HCT116 (cell line): ENCODE data around the gene SIPA1L3.

ENCODE experiments used
- CEBPB ChIP-seq: IDR thresholded peaks from 2 replicates; pipeline ENCODE4 v1.6.1; 2012; ENCODE audit warnings: low read depth
- CTCF ChIP-seq, 3 experiments: fragments of 200-600 bp in 1 of 3; sonication (generic) in 1 of 3; IDR thresholded peaks in 2 of 3; conservative IDR thresholded peaks in 1 of 3; 2 replicates each; pipeline ENCODE4 v1.5.1; 2012 to 2017; ENCODE audit warnings: low read depth in 2 of 3, low read length in 2 of 3, antibody characterized with exemption in 1 of 3, borderline replicate concordance in 1 of 3, control low read depth in 1 of 3, mild to moderate bottlenecking in 1 of 3, mixed read lengths in 1 of 3, mixed run types in 1 of 3, moderate library complexity in 1 of 3; ENCODE audit not compliant: insufficient read depth in 1 of 3
- EZH2 ChIP-seq: fragments of 200-600 bp; sonication (generic); IDR thresholded peaks from 2 replicates; pipeline ENCODE4 v1.6.1; 2017; ENCODE audit warnings: antibody characterized with exemption, mixed run types
- POLR2A ChIP-seq: IDR thresholded peaks from 2 replicates; pipeline ENCODE4 v1.7.0; 2011; ENCODE audit warnings: borderline replicate concordance; ENCODE audit not compliant: insufficient read depth, insufficient read length; ENCODE audit errors: extremely low read depth
- POLR2AphosphoS5 ChIP-seq: IDR thresholded peaks from 2 replicates; pipeline ENCODE4 v1.6.1; 2011; ENCODE audit warnings: mild to moderate bottlenecking, low read depth, low read length, moderate library complexity
- RAD21 ChIP-seq: IDR thresholded peaks from 2 replicates; pipeline ENCODE4 v1.6.1; 2012; ENCODE audit warnings: low read depth, mild to moderate bottlenecking
- SIN3A ChIP-seq: IDR thresholded peaks from 2 replicates; pipeline ENCODE4 v1.6.1; 2012; ENCODE audit warnings: low read depth
- SP1 ChIP-seq: IDR thresholded peaks from 2 replicates; pipeline ENCODE4 v1.6.1; 2012; ENCODE audit warnings: low read depth
- YY1 ChIP-seq: IDR thresholded peaks from 2 replicates; pipeline ENCODE4 v1.6.1; 2011; ENCODE audit warnings: low read length, low read depth, moderate library complexity, mild to moderate bottlenecking; ENCODE audit not compliant: insufficient replicate concordance; ENCODE audit errors: extremely low read depth
- ZFX ChIP-seq: fragments of 450-650 bp; IDR thresholded peaks from 2 replicates; pipeline ENCODE4 v1.6.1; 2017
- ZNF274 ChIP-seq: fragments of 200-500 bp; sonication (Bioruptor generic); IDR thresholded peaks from 2 replicates; pipeline ENCODE4 v1.6.1; 2014; ENCODE audit warnings: mild to moderate bottlenecking, low read depth, low read length, inconsistent platforms
- TF ChIP-seq, protein P1 (sequence below): IDR thresholded peaks from 2 replicates; pipeline ENCODE4 v1.6.1; 2012
- TF ChIP-seq, protein P2 (sequence below): IDR thresholded peaks from 2 replicates; pipeline ENCODE4 v1.6.1; 2011; ENCODE audit warnings: mild to moderate bottlenecking, low read length, moderate library complexity; ENCODE audit not compliant: insufficient replicate concordance; ENCODE audit errors: extremely low read depth
- TF ChIP-seq, protein P3 (sequence below): IDR thresholded peaks from 2 replicates; pipeline ENCODE4 v1.6.1; 2012

DNA sequence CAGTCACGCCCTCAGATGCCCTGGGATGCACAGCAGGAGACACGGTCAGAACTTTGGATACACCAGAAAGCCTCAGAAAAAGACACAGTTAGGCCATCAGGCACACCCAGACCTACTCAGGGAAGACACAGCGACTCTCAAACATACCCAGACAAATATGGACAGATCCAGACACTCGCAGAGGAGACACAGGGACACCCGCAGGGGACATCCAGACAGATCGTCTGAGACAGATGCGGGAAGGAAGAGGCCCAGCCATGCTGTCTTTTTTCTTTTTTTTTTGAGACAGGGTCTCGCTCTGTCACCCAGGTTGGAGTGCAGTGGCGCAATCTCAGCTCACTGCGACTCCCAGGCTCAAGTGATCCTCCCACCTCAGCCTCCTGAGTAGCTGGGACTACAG, 312.2 kb downstream of the SIPA1L3 start:
- TF ChIP-seq YY1 (no peak), CTCF (IDR thresholded peaks at IDR 0.05 in 2 of 3, conservative IDR thresholded peaks at IDR 0.05 in 1 of 3; ENCODE audit: borderline replicate concordance in 1 of 3, insufficient read depth in 1 of 3, low read depth in 2 of 3, low read length in 2 of 3) (no peak), EZH2 (no peak), RAD21 (no peak), SP1 (no peak), POLR2A (no peak), ZFX (no peak), SIN3A (no peak), CEBPB (no peak), POLR2AphosphoS5 (no peak), ZNF274 (no peak)
- TF ChIP-seq, protein P1, sequence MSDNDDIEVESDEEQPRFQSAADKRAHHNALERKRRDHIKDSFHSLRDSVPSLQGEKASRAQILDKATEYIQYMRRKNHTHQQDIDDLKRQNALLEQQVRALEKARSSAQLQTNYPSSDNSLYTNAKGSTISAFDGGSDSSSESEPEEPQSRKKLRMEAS, result no peak
- TF ChIP-seq, protein P2, sequence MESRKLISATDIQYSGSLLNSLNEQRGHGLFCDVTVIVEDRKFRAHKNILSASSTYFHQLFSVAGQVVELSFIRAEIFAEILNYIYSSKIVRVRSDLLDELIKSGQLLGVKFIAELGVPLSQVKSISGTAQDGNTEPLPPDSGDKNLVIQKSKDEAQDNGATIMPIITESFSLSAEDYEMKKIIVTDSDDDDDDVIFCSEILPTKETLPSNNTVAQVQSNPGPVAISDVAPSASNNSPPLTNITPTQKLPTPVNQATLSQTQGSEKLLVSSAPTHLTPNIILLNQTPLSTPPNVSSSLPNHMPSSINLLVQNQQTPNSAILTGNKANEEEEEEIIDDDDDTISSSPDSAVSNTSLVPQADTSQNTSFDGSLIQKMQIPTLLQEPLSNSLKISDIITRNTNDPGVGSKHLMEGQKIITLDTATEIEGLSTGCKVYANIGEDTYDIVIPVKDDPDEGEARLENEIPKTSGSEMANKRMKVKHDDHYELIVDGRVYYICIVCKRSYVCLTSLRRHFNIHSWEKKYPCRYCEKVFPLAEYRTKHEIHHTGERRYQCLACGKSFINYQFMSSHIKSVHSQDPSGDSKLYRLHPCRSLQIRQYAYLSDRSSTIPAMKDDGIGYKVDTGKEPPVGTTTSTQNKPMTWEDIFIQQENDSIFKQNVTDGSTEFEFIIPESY, result no peak
- TF ChIP-seq, protein P3, sequence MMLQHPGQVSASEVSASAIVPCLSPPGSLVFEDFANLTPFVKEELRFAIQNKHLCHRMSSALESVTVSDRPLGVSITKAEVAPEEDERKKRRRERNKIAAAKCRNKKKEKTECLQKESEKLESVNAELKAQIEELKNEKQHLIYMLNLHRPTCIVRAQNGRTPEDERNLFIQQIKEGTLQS, result no peak
